Measurements from ENCODE around the gene AKT2. TPM values are rescaled to one million over a fixed set of nuclear protein-coding genes. Genes with fewer than 3 reads are reported as not detected.
A peak's percentile ranks its signal among the peaks of the same experiment; 100 is the strongest.

The AKT2 gene
- total and polyA plus RNA-seq, 8 donors: 49.2 to 79.3 (median 55.4) TPM

GRCh38 chr19:40232479-40232878, 52.7 kb downstream of the AKT2 start:
- no peak for DNase-seq

GRCh38 chr19:40231544-40232424, 53.4 kb downstream of the AKT2 start:
- peaks cover 0 to 1% (median 0%) of the 10 kb centered on the region in 4 donors for H3K27me3 ChIP-seq
- FAIRE-seq: no peak
- H3K9me3 ChIP-seq: no peaks in the 10 kb centered on the region
- H3K27ac ChIP-seq: no peak overlapping the region
- 77 to 80% methylated on average over 15 to 16 of the region's 16 CpGs for WGBS, 2 donors
- H3K4me1 ChIP-seq: no peaks in the 10 kb centered on the region
- H3K4me3 ChIP-seq: no peak overlapping the region
- H3K36me3 ChIP-seq: peaks cover 0 to 34% (median 22%) of the 10 kb centered on the region in 3 donors
- peak in 1 of 6 donors; percentile 58 for DNase-seq
- intact Hi-C loops (cut with DNase I): no loop called here
- ATAC-seq: peak in 2 of 4 donors; percentile 17 to 19
- TF ChIP-seq CTCF (IDR thresholded peaks at IDR 0.05): no peak

More at GRCh38 chr19:40232479-40232878, 52.7 kb downstream of the AKT2 start:
- FAIRE-seq (no peak), ATAC-seq (peak in 1 of 4 donors; percentile 14)
- Histone ChIP-seq H3K9me3 (no peaks in the 10 kb centered on the region), H3K27me3 (no peaks in the 10 kb centered on the region), H3K27ac (no peak overlapping the region), H3K4me1 (no peaks in the 10 kb centered on the region), H3K36me3 (peaks cover 0 to 39% (median 23%) of the 10 kb centered on the region in 3 donors), H3K4me3 (no peak overlapping the region)
- intact Hi-C loops (cut with DNase I): no loop called here
- 83 to 89% methylated on average over 11 to 12 of the region's 12 CpGs for WGBS, 2 donors
- no peak for TF ChIP-seq CTCF (IDR thresholded peaks at IDR 0.05)

- peaks cover 0 to 4% (median 1%) of the 10 kb centered on the region in 4 donors for H3K27me3 ChIP-seq
- 81 to 92% methylated on average over 6 of the region's 6 CpGs for WGBS, 2 donors
- intact Hi-C loops (cut with DNase I): no loop called here
- H3K4me3 ChIP-seq: no peak overlapping the region
- FAIRE-seq: no peak
- H3K27ac ChIP-seq: no peak overlapping the region
- no peak for ATAC-seq
- TF ChIP-seq CTCF (IDR thresholded peaks at IDR 0.05): no peak
- peaks cover 0 to 7% (median 7%) of the 10 kb centered on the region in 3 donors for H3K4me1 ChIP-seq
- H3K36me3 ChIP-seq: peaks cover 0 to 26% (median 15%) of the 10 kb centered on the region in 3 donors
- DNase-seq: no peak
- H3K9me3 ChIP-seq: no peaks in the 10 kb centered on the region
These were observed 54.1 kb downstream of the AKT2 start for GRCh38 chr19:40231057-40231456.

GRCh38 chr19:40229926-40230417, 55.2 kb downstream of the AKT2 start:
- no peak overlapping the region for H3K4me3 ChIP-seq
- ATAC-seq (no peak), DNase-seq (no peak), FAIRE-seq (no peak)
- H3K36me3 ChIP-seq: peaks cover 0 to 15% (median 4%) of the 10 kb centered on the region in 3 donors
- TF ChIP-seq CTCF (IDR thresholded peaks at IDR 0.05): no peak
- 73 to 74% methylated on average over 4 of the region's 4 CpGs for WGBS, 2 donors
- intact Hi-C loops (cut with DNase I): no loop called here
- peaks cover 0 to 10% (median 7%) of the 10 kb centered on the region in 3 donors for H3K4me1 ChIP-seq
- H3K27ac ChIP-seq: no peak overlapping the region
- H3K9me3 ChIP-seq: no peaks in the 10 kb centered on the region
- H3K27me3 ChIP-seq: peaks cover 0 to 9% (median 2%) of the 10 kb centered on the region in 4 donors
